ENCODE measurements around the gene MSRB1. TPM values are rescaled to one million over a fixed set of nuclear protein-coding genes. Genes with fewer than 3 reads are reported as not detected.

The MSRB1 gene
- total RNA-seq, 1 experiment from 2014 or later, result 27.8 TPM

- DNase-seq (ENCODE audit: low read depth), result no peak
Measured at GRCh38 chr16:1979271-1980029, 36.5 kb upstream of the MSRB1 start.

GRCh38 chr16:1978476-1979120 is 35.6 kb upstream of the MSRB1 start:
- DNase-seq (ENCODE audit: low read depth), result no peak

- DNase-seq (ENCODE audit: low read depth), result no peak
Measured at GRCh38 chr16:1977875-1978268, 34.9 kb upstream of the MSRB1 start.

- no peak for DNase-seq (ENCODE audit: low read depth)
Measured at GRCh38 chr16:1976951-1977874, 34.2 kb upstream of the MSRB1 start.

- DNase-seq (ENCODE audit: low read depth), result no peak
Measured at GRCh38 chr16:1976216-1976520, 33.2 kb upstream of the MSRB1 start.

GRCh38 chr16:1975432-1976215 is 32.6 kb upstream of the MSRB1 start:
- no peak for DNase-seq (ENCODE audit: low read depth)

- no peak for DNase-seq (ENCODE audit: low read depth)
Measured at GRCh38 chr16:1974157-1975070, 31.4 kb upstream of the MSRB1 start.

- no peak for DNase-seq (ENCODE audit: low read depth)
Measured at GRCh38 chr16:1973461-1974156, 30.6 kb upstream of the MSRB1 start.

- DNase-seq (ENCODE audit: low read depth), result peak; percentile 42
Measured at GRCh38 chr16:1972490-1972877, 29.5 kb upstream of the MSRB1 start.

GRCh38 chr16:1971796-1972489 is 28.9 kb upstream of the MSRB1 start, which contains the start of gene TBL3:
TBL3 (plus strand) TSS chr16:1972053; CDS start chr16:1972165, 112 bp downstream.
- DNase-seq (ENCODE audit: low read depth), result peak; percentile 93

GRCh38 chr16:1968146-1968953 is 25.4 kb upstream of the MSRB1 start:
- no peak for DNase-seq (ENCODE audit: low read depth)

GRCh38 chr16:1966460-1966859 is 23.5 kb upstream of the MSRB1 start, which contains the start of gene RNF151:
RNF151 (plus strand) TSS chr16:1966856; CDS start chr16:1966882, 26 bp downstream.
- DNase-seq (ENCODE audit: low read depth), result no peak

- DNase-seq (ENCODE audit: low read depth), result no peak
Measured at GRCh38 chr16:1965396-1966001, 22.5 kb upstream of the MSRB1 start.

- DNase-seq (ENCODE audit: low read depth), result peak; percentile 97
Measured at GRCh38 chr16:1964506-1965395, 21.8 kb upstream of the MSRB1 start, which contains the start of gene RPS2. RPS2 (minus strand) TSS chr16:1964826; CDS start chr16:1964625, 201 bp downstream.

GRCh38 chr16:1963806-1964505 is 21.0 kb upstream of the MSRB1 start:
- DNase-seq (ENCODE audit: low read depth), result peak; percentile 44
